Measurements from ENCODE around the gene OR9Q1.
"Not testable (repeated sequence)": the region's sequence is repeated elsewhere in the genome, so short reads cannot be mapped to it uniquely, and the experiment has no call there.

OR9Q1 gene

DNA sequence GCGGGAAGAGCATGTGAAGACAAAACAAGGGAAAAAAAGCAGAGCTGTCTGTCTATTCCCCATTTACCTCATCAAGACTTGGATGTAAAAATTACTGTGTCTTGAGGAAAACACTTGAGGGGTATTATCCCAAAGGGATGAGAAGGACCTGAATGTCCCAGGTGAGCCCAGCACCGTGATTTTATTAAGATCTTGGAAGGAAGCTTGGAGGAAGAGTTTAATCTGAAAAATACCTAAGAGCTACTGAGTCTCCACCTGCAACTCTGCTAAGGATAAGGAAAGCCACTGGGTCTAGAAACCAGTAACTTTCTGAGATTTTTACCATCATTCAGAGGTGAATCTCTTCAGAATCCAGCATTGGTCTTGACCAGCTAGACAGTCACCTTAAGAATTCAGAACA, 188.7 kb downstream of the OR9Q1 start, which contains the start of gene OR1S1:
OR1S1 (plus strand) TSS at position 301 of the 400 bp plus-strand sequence.
- H3K9ac ChIP-seq (ENCODE audit: low read depth in 1 of 2, low read length in 2 of 2); H3K27me3 ChIP-seq (ENCODE audit: control insufficient read depth in 2 of 2, insufficient read depth in 2 of 2, low read length in 2 of 2); H3K27ac ChIP-seq (ENCODE audit: low read depth in 2 of 2, low read length in 2 of 2); H3K36me3 ChIP-seq (ENCODE audit: control insufficient read depth in 2 of 2, insufficient read depth in 2 of 2, low read length in 2 of 2); H3K4me3 ChIP-seq (ENCODE audit: low read length in 2 of 2); H3K9me3 ChIP-seq (ENCODE audit: control insufficient read depth in 2 of 2, low read length in 2 of 2); H3K4me1 ChIP-seq (ENCODE audit: control insufficient read depth in 2 of 2, insufficient read depth in 2 of 2, low read length in 2 of 2): not testable (repeated sequence)

DNA sequence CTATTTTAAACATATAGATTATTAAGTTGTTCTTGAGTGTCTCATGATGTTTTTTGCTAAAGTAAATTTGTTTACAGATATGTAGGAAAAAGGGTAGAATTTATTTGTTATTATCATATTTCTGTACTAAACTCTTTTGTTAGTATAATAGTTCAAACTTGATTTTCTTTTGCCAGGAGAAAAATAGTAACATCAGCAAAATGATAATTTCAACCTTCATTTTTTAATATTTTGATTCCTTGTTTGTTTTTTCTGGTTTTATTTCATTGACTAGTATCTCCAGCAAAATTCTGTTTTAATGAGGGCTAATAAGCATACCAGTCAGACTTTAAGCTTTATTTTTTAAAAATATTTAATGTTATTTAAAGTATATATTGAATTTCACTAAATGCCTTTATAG, 192.8 kb downstream of the OR9Q1 start:
- Histone ChIP-seq H3K27ac (ENCODE audit: low read depth in 2 of 2, low read length in 2 of 2) (no peak overlapping the region), H3K9me3 (ENCODE audit: control insufficient read depth in 2 of 2, low read length in 2 of 2) (no peaks in the 10 kb centered on the region), H3K9ac (ENCODE audit: low read depth in 1 of 2, low read length in 2 of 2) (no peak overlapping the region), H3K36me3 (ENCODE audit: control insufficient read depth in 2 of 2, insufficient read depth in 2 of 2, low read length in 2 of 2) (no peaks in the 10 kb centered on the region), H3K4me3 (ENCODE audit: low read length in 2 of 2) (no peak overlapping the region), H3K27me3 (ENCODE audit: control insufficient read depth in 2 of 2, insufficient read depth in 2 of 2, low read length in 2 of 2) (no peaks in the 10 kb centered on the region), H3K4me1 (ENCODE audit: control insufficient read depth in 2 of 2, insufficient read depth in 2 of 2, low read length in 2 of 2) (no peaks in the 10 kb centered on the region)

GRCh38 chr11:58222721-58223120, 199.0 kb downstream of the OR9Q1 start:
- Histone ChIP-seq H3K27me3 (ENCODE audit: control insufficient read depth in 2 of 2, insufficient read depth in 2 of 2, low read length in 2 of 2) (no peaks in the 10 kb centered on the region), H3K9ac (ENCODE audit: low read depth in 1 of 2, low read length in 2 of 2) (no peak overlapping the region), H3K4me3 (ENCODE audit: low read length in 2 of 2) (no peak overlapping the region), H3K9me3 (ENCODE audit: control insufficient read depth in 2 of 2, low read length in 2 of 2) (no peaks in the 10 kb centered on the region), H3K27ac (ENCODE audit: low read depth in 2 of 2, low read length in 2 of 2) (no peak overlapping the region), H3K36me3 (ENCODE audit: control insufficient read depth in 2 of 2, insufficient read depth in 2 of 2, low read length in 2 of 2) (no peaks in the 10 kb centered on the region), H3K4me1 (ENCODE audit: control insufficient read depth in 2 of 2, insufficient read depth in 2 of 2, low read length in 2 of 2) (no peaks in the 10 kb centered on the region)

DNA sequence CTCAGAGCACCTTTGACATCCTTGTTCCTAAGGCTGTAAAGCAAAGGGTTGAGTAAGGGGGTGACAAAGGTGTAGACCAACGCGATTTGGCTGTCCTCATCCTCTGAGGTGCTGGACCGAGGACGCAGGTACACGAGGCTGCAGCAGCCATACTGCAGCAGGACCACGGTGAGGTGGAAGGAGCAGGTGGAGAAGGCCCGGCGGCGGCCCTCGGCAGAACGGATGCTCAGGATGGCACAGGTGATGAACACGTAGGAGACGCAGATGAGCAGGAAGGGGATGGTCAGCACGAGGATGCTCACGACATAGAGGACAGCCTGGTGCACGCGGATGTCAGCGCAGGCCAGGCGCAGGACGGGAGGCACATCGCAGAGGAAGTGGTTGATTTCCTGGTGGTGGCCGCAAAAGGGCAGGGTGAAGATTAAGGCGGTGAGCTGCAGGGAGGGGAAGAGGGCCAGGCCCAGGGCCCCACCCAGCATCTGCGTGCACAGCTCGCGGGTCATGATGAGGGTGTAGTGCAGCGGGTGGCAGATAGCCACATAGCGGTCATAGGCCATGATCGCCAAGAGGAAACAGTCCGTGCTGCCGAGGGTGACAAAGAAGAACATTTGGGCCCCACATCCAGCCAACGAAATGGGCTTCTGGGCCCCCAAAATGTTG, 204.4 kb downstream of the OR9Q1 start:
- no peak overlapping the region for H3K4me3 ChIP-seq (ENCODE audit: low read length in 2 of 2)
- H3K27me3 ChIP-seq (ENCODE audit: control insufficient read depth in 2 of 2, insufficient read depth in 2 of 2, low read length in 2 of 2): no peaks in the 10 kb centered on the region
- H3K27ac ChIP-seq (ENCODE audit: low read depth in 2 of 2, low read length in 2 of 2): no peak overlapping the region
- no peaks in the 10 kb centered on the region for H3K36me3 ChIP-seq (ENCODE audit: control insufficient read depth in 2 of 2, insufficient read depth in 2 of 2, low read length in 2 of 2)
- no peaks in the 10 kb centered on the region for H3K4me1 ChIP-seq (ENCODE audit: control insufficient read depth in 2 of 2, insufficient read depth in 2 of 2, low read length in 2 of 2)
- H3K9me3 ChIP-seq (ENCODE audit: control insufficient read depth in 2 of 2, low read length in 2 of 2): no peaks in the 10 kb centered on the region
- no peak overlapping the region for H3K9ac ChIP-seq (ENCODE audit: low read depth in 1 of 2, low read length in 2 of 2)
